ENCODE results near the gene VPS33B.
A peak's percentile ranks its signal among the peaks of the same experiment; 100 is the strongest.
"Not testable (repeated sequence)": the region's sequence is repeated elsewhere in the genome, so short reads cannot be mapped to it uniquely, and the experiment has no call there.

Gene VPS33B

DNA sequence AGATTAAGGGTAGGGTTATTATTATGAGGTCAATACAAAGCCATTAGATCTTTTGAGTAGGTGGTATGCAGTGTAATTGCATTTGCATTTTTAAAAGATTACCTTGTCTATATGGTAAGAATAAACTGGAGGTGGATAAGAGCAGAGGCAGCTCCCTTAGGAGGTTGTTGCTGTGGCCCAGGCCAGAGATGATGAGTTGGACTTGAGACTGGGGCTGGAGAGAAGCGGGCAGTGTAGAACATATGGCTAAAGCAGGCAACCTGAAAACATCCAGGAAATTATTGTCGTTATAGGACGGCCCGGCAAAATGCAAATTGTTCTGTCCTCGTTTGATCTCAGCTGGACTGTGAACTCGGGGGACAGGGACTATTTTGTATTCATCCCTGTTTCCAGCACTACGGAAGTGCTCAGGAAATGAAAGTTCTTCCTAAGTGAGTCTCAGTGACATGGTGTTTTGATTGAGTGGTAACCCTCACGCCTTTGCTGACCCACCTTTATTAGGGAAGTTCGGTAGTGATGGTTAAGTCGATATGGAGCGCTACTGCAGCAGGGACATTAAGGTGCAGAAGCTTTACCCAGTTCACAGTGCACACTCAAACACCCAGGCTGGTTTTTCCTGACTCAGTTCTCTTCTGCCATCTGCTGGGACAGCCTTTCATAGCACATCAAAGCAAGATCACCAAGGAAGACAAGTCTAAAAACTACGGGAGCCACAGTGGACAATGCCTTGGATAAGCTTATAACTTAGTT is 27.2 kb upstream of the VPS33B start:
- Histone ChIP-seq H3K4me2 (ENCODE audit: low read depth, low read length, poor library complexity, severe bottlenecking) (no peak overlapping the region), H3K4me1 (ENCODE audit: insufficient read depth, low read length, poor library complexity, severe bottlenecking) (peaks cover 15% of the 10 kb centered on the region), H3K9me3 (ENCODE audit: insufficient read depth, low read depth, low read length) (no peaks in the 10 kb centered on the region), H2AFZ (ENCODE audit: low read length) (0 out of 2 replicates have a peak overlapping the region, but pooled peaks have one; percentile 61), H4K20me1 (ENCODE audit: insufficient read depth, low read length, poor library complexity, severe bottlenecking) (no peaks in the 10 kb centered on the region), H3K27me3 (ENCODE audit: insufficient read depth, low read length, poor library complexity, severe bottlenecking) (no peaks in the 10 kb centered on the region), H3K79me2 (ENCODE audit: insufficient read depth, low read length) (no peaks in the 10 kb centered on the region), H3K9ac (ENCODE audit: low read depth, low read length, poor library complexity, severe bottlenecking) (no peak overlapping the region), H3F3A (ENCODE audit: low read depth) (peaks cover 3% of the 10 kb centered on the region; the same call in 1 of the 2 replicates), H3K9me2 (replicated peaks; ENCODE audit: low read depth, low read length) (no peaks in the 10 kb centered on the region), H3K4me3 (ENCODE audit: low read length, poor library complexity, severe bottlenecking) (peak overlapping the region; percentile 10), H3K36me3 (ENCODE audit: insufficient read depth, low read length) (no peaks in the 10 kb centered on the region)
- peak; percentile 81 for TF ChIP-seq CTCF (conservative IDR thresholded peaks at IDR 0.05; ENCODE audit: low read length)
- TF ChIP-seq EZH2phosphoT487 (IDR thresholded peaks at IDR 0.05; ENCODE audit: borderline replicate concordance): no peak

DNA sequence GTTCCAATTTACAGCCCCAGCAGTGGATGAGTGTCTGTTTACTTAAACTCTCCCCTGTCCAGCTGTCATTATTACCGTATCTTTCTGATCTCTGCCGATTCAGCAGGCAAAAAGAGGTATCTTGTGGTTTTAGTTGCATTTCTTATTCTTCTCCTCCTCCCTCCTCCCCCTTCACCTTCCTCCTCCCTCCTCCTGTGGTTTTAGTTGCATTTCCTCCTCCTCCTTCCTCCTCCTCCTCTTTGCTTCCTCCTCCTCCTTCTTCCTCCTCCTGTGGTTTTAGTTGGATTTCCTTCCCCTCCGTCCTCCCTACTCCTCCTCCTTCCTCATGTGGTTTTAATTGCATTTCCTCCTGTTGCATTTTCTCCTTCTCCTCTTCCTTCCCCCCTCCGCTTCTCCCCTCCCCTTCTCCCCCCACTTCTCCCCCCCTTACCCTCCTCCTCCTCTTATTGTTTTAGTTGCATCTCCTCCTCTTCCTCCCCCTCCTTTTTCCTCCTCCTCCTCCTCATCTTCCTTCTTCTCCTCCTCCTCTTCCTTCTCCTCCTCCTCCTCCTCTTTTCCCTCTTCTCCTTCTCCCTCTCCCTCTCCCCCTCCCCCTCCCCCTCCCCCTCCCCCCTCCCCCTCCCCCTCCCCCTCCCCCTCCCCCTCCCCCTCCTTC is 25.3 kb upstream of the VPS33B start:
- peaks cover 3% of the 10 kb centered on the region; the same call in 1 of the 2 replicates for H3F3A ChIP-seq (ENCODE audit: low read depth)
- TF ChIP-seq EZH2phosphoT487 (IDR thresholded peaks at IDR 0.05; ENCODE audit: borderline replicate concordance): no peak
- TF ChIP-seq CTCF (conservative IDR thresholded peaks at IDR 0.05; ENCODE audit: low read length): no peak
- peak overlapping the region; percentile 57 for H3K4me2 ChIP-seq (ENCODE audit: low read depth, low read length, poor library complexity, severe bottlenecking)
- no peaks in the 10 kb centered on the region for H3K36me3 ChIP-seq (ENCODE audit: insufficient read depth, low read length)
- H3K27me3 ChIP-seq (ENCODE audit: insufficient read depth, low read length, poor library complexity, severe bottlenecking): no peaks in the 10 kb centered on the region
- H3K4me1 ChIP-seq (ENCODE audit: insufficient read depth, low read length, poor library complexity, severe bottlenecking): peaks cover 28% of the 10 kb centered on the region
- no peaks in the 10 kb centered on the region for H4K20me1 ChIP-seq (ENCODE audit: insufficient read depth, low read length, poor library complexity, severe bottlenecking)
- H3K79me2 ChIP-seq (ENCODE audit: insufficient read depth, low read length): no peaks in the 10 kb centered on the region
- H3K9me2 ChIP-seq (replicated peaks; ENCODE audit: low read depth, low read length): no peaks in the 10 kb centered on the region
- H3K9ac ChIP-seq (ENCODE audit: low read depth, low read length, poor library complexity, severe bottlenecking): peak overlapping the region; percentile 38
- peak overlapping the region; percentile 25 for H3K4me3 ChIP-seq (ENCODE audit: low read length, poor library complexity, severe bottlenecking)
- H2AFZ ChIP-seq (ENCODE audit: low read length): no peak overlapping the region
- H3K9me3 ChIP-seq (ENCODE audit: insufficient read depth, low read depth, low read length): no peaks in the 10 kb centered on the region

GRCh38 chr15:91046056-91046455 is 23.7 kb upstream of the VPS33B start:
- H3K9me2 ChIP-seq (replicated peaks; ENCODE audit: low read depth, low read length); H3K9ac ChIP-seq (ENCODE audit: low read depth, low read length, poor library complexity, severe bottlenecking); H3K36me3 ChIP-seq (ENCODE audit: insufficient read depth, low read length); H2AFZ ChIP-seq (ENCODE audit: low read length); H3F3A ChIP-seq (ENCODE audit: low read depth); H4K20me1 ChIP-seq (ENCODE audit: insufficient read depth, low read length, poor library complexity, severe bottlenecking); H3K79me2 ChIP-seq (ENCODE audit: insufficient read depth, low read length); H3K4me3 ChIP-seq (ENCODE audit: low read length, poor library complexity, severe bottlenecking); H3K27me3 ChIP-seq (ENCODE audit: insufficient read depth, low read length, poor library complexity, severe bottlenecking); H3K9me3 ChIP-seq (ENCODE audit: insufficient read depth, low read depth, low read length); H3K4me2 ChIP-seq (ENCODE audit: low read depth, low read length, poor library complexity, severe bottlenecking): not testable (repeated sequence)
- H3K4me1 ChIP-seq (ENCODE audit: insufficient read depth, low read length, poor library complexity, severe bottlenecking): peaks cover 28% of the 10 kb centered on the region

Data from Loucy (cell line).